ENCODE results near the gene RELN.

The RELN gene

DNA sequence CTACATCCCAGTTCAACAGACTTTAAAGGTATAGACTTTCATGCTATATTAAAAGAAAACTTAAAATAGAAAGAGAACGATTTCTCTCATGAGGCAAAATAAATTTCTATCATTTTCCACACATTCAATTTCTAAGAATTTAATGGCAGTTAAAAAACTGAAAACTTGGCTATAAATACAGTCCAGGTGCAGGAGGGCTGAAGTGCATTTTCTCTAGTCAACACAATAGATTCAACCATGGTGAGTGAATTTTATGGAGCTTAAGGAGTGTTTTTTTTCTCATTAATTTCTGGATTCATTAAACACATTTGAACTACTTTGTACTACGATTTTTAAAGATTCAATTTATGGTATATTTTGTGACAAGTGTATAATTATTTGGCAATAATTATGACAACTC is 302.7 kb downstream of the RELN start:
- Histone ChIP-seq H3K27ac (no peak overlapping the region), H3K4me3 (no peak overlapping the region)
- no peak for TF ChIP-seq CTCF (IDR thresholded peaks at IDR 0.05)
- DNase-seq (ENCODE audit: low spot score) = no peak

GRCh38 chr7:103686064-103686463 is 303.4 kb downstream of the RELN start:
- no peak for DNase-seq (ENCODE audit: low spot score)

GRCh38 chr7:103685646-103686045 is 303.8 kb downstream of the RELN start:
- DNase-seq (ENCODE audit: low spot score) = no peak
- TF ChIP-seq CTCF (IDR thresholded peaks at IDR 0.05) = no peak

More at GRCh38 chr7:103686064-103686463, 303.4 kb downstream of the RELN start:
- H3K27ac ChIP-seq = no peak overlapping the region
- H3K4me3 ChIP-seq = no peak overlapping the region
- TF ChIP-seq CTCF (IDR thresholded peaks at IDR 0.05) = no peak

DNA sequence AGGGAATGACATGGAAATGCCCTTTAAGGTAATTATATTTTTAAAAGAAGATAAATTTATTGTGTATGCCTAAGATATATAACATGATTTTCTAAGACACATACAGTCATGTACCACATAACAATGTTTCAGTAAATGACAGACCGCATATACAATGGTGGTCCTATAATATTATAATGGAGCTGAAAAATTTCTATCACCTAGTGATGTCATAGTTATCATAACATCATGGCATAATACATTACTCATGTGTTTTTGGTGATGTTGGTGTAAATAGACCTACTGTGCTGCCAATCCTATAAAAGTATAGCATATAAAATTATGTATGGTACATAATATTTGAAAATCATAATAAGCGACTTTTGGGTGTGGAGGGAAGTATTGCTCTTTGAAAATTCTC is 306.1 kb downstream of the RELN start:
- no peak for DNase-seq (ENCODE audit: low spot score)
- no peak overlapping the region for H3K27ac ChIP-seq
- H3K4me3 ChIP-seq = no peak overlapping the region
- no peak for TF ChIP-seq CTCF (IDR thresholded peaks at IDR 0.05)

More at GRCh38 chr7:103685646-103686045, 303.8 kb downstream of the RELN start:
- H3K27ac ChIP-seq = no peak overlapping the region
- H3K4me3 ChIP-seq = no peak overlapping the region

DNA sequence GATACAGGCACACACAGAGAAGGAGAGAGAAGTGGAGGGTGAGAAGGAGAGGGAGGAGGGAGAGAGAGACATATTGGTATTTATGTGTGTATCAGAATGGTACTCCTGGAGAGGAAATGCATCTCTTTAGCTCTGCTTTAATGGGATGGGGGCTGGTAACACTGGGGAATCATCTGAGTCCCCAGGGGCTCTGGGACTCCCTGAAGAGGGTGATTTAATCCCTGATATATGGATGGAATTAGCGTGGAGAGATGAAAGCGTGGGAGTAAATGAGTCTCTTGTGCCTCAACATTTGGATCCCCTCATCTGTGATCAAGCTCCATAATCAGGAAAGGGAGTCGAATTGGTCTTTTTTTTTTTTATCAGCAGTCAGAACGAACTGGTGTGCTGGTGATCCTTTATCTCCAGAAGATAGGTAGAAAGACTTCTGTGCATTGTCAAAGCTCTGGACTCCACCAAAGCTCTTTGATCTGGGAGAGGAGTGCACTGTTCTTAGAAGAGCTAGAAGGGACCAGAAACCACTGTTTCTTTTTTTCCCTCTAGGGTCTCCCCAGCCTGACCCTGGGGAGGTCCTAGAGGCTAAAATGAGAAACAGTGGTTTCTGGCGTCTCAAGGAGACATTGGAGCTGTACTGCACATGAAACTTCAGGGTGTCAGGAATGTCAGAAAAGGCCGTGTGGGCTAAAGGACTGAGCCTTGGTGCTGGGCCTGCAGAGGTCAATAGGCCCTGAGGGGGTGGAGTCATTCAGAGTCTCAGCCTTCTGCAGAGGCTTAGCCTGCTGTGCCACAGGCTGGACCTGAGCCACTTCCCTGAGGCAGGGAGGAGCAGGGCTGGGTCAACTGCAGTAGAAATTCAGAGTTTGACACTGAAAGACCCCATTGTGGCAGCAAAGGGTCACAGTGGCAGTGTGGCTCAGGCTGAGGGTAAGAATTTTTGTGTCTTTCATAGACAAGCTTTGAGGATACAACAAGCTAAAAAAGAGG is 309.0 kb downstream of the RELN start:
- H3K27ac ChIP-seq = no peak overlapping the region
- no peak overlapping the region for H3K4me3 ChIP-seq
- DNase-seq (ENCODE audit: low spot score) = no peak
- TF ChIP-seq CTCF (IDR thresholded peaks at IDR 0.05) = no peak

DNA sequence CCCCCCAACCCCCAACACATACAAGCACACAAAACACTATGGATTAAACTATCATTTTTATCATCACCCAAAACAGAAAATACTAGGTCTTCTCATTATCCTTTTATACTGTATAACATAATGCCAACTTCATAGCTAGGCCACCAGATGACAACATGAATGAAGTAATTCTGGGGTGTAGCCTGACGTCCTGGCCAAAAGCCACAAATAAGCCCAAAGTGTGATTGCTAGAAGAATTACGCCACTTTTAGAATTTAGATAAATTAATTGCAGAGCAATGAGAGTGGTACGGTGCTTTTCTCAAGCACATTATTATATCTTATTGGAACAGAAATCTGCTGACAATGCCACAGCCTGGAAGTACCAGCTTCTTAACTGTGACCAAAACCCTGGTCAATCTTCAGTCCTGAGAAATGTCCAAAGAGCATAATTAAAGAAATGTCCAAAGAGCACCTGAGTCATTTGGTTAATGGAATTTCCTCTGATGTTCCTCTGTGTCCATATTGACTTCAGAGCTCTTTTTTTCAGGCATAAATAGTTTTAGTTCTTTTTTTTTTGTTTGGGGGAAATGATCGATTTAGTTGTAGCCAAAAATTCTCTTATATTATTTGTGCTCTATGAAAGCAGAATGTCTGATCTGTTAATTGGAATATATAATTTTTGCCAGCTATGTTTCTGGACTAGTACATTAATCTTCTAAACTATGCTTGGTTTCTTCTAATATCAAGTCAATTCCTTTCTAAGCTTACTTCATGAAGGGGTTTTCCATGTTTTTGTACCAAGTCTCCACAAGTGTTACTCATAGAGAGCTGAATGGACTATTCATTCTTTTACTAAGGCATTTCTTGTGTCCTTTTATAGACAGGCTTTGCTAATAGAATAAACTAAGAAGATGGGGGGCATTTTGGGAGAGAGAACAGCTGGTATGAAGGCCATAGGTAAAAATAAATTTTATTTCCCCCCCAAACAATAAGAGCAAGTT is 310.0 kb downstream of the RELN start:
- DNase-seq (ENCODE audit: low spot score) = no peak
- Histone ChIP-seq H3K4me3 (no peak overlapping the region), H3K27ac (peak overlapping the region in 1 of 2 donors; percentile 16)
- TF ChIP-seq CTCF (IDR thresholded peaks at IDR 0.05) = no peak
